Measurements from ENCODE around the gene ARL6IP4.
"Not testable (repeated sequence)": the region's sequence is repeated elsewhere in the genome, so short reads cannot be mapped to it uniquely, and the experiment has no call there.

ARL6IP4 gene

DNA sequence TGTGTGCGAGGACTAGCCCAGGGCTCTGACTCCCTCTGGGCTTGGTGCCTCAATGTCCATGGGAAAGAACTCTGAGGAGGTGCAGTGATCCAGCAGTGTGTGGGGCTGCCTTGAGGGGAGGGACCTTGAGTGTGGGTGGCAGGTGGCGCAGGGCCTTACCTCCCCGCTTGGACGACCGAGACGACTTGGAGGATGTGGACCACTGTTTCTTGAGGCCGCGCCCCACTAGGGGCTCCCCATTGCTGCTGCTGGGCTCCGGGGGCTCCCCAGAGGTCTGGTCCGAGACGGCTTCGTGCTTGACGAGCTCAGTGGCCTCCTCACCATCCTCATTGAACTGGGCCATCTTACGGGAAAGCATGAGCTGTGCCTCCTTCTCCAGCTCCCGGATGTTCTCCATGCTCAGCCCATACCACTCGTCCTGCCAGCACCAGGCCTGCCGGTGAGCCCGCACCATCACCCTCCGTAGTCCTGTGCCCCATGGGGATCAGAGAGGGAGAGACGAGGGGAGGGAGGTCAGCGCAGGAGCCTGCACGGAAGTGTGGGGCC, 24.7 kb downstream of the ARL6IP4 start:
- no peak for DNase-seq

DNA sequence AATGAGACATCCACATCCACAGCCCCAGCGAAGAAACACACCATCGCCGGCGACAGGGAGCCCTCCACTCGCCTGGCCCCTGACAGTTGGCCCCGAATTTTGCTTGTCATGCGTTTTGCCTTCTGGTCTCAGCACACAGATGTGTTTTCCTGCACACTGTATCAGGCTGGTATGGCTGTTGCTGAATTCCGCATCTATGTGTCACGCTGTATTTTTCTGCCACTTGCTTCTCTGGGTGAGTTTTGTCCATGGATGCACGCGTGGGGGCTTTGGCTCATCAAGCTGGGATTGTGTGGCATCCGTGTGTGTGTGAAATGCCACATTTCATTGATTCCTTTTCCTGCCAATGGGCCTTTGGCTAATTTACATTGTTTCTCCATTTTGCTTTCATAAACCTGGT, 26.5 kb downstream of the ARL6IP4 start:
- DNase-seq = peak in 1 of 58 donors; percentile 10

DNA sequence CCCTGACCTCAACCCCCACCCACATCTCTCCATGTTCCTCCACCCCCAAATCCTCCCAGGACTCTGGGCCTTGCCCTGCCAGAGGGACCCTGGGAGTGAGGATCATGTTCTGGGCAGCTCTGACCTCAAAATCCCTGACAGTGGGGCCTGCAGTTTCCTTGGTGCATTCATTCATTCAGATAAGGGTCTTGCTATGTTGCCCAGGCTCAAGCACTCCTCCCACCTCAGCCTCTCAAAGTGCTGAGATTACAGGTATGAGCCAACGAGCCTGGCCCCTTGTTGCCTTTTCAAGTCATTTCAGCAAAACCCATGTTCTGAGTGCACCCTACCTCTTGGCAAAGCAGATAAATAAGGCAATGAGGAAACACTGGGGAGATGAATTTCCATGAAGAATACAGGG, 29.6 kb downstream of the ARL6IP4 start:
- no peak for DNase-seq

DNA sequence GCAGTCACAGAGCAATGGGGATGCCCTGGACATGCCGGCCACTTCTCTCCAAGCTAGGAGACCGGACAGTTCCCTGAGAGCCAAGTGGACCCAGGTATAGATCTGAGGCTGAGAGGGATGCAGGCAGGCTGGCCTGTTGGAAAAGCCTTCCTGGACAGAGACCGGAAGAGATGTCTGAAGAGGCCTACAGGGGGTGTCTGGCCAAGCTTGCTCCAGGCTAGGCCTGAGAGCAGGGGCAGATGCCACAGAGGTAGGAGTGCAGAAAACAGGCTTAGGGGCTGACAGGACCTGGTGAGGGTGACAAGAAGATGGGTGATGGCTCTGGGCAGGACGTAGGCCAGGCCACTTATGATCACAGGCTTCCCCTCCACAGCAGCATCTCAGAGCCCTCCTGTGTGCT, 30.2 kb downstream of the ARL6IP4 start:
- DNase-seq = no peak

DNA sequence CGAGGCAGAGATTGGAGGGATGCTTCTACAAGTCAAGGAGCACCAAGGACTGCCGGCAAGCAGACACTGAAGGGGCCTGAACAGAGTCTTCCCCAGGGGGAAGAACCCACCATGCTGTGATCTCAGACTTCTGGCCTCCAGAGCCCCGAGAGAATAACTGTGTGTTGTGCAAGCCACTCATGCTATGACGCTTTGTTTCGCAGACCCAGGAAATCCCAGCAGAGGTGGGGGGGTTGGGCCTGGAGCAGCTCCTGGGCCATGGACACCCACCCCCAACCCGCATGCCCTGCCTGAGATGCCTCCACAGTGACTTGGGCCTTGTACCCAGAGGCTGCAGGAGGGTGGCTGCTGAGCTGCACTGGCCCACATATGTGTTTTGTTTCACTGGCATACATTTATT, 31.2 kb downstream of the ARL6IP4 start:
- DNase-seq = no peak

DNA sequence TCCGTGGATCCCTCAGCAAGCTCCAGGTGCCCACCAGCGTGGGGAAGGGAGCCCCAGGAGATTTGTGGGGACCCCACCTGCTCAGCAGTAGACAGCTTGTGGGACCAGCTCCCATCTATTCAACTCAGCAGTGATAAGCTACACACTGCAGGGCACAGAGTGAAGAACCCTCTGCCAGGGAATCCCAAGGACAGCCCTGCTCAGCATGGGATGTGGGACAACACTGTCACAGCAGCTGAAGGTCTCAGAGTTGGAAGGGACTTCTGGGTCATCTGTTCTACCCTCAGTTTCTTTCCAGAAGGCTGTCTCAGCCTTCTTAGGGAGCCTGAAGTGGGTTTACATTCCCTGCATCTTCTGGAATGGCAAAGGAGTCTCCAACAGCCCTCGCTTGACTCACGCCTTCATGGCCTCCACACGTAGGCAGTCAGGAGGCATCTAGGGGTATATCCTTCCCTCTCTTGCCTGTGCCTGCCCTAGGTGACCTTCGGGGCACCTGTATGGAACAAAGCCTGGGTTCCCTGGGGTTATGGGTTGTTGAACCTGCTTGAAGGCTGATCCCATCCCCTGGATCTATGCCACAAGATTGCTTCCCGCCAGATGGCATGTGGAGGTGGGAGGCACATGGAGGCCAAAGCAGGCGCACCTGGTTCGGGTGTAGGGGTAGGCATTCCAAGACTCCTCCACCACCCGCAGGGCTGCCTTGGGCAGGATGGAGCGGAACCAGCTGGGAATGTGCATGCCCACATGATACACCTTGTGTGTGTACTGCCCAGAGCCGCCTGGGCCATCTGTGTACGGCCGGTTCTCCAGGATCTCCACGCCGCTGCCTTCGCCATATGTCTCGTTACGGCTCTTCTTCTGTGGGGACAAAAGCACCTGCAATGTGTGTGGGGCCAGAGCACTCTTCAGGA, 33.0 kb downstream of the ARL6IP4 start:
- no peak for DNase-seq

DNA sequence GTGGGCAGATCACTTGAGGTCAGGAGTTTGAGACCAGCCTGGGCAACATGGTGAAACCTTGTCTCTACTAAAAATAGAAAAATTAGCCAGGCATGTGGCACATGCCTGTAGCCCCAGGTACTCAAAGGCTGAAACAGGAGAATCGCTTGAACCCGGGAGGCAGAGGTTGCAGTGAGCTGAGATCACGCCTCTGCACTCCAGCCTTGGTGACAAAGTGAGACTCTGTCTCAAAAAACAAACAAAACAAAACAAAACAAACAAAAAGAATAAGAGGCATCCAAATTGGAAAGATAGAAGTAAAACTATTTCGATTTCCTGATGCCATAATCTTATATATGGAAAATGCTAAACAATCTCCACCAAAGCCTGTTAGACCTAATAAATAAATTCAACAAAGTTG, 34.0 kb downstream of the ARL6IP4 start:
- not testable (repeated sequence) for DNase-seq

DNA sequence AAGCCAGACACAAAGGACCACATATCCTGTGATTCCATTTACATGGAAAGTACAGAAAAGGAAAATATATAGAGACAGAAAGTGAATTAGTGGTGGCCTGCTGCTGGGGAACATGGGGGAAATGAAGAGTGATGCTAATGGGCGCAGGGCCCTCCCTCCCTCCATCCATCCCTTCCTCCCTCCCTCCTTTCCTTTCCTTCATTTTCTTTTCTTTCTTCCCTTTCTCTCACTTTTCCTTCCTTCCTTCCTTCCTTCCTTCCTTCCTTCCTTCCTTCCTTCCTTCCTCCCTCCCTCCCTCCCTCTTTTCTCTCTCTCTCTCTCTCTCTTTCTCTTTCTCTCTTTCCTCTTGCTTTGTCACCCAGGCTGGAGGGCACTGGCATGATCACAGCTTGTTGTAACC, 37.3 kb downstream of the ARL6IP4 start:
- DNase-seq = no peak

DNA sequence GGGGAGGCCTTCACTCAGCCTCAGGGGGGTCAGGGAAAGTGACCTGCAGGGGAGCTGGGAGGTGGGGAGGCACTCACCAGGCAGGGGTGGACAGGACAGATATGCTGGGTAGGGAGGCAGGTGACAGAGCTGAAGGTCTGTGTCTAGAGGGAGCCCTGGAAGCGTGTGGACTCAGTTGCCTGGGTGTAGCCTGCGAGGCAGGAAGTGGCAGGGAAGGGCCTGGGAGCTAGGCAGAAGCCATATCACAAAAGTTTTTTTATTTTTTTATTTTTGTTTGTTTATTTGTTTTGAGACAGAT, 39.3 kb downstream of the ARL6IP4 start:
- DNase-seq = no peak

DNA sequence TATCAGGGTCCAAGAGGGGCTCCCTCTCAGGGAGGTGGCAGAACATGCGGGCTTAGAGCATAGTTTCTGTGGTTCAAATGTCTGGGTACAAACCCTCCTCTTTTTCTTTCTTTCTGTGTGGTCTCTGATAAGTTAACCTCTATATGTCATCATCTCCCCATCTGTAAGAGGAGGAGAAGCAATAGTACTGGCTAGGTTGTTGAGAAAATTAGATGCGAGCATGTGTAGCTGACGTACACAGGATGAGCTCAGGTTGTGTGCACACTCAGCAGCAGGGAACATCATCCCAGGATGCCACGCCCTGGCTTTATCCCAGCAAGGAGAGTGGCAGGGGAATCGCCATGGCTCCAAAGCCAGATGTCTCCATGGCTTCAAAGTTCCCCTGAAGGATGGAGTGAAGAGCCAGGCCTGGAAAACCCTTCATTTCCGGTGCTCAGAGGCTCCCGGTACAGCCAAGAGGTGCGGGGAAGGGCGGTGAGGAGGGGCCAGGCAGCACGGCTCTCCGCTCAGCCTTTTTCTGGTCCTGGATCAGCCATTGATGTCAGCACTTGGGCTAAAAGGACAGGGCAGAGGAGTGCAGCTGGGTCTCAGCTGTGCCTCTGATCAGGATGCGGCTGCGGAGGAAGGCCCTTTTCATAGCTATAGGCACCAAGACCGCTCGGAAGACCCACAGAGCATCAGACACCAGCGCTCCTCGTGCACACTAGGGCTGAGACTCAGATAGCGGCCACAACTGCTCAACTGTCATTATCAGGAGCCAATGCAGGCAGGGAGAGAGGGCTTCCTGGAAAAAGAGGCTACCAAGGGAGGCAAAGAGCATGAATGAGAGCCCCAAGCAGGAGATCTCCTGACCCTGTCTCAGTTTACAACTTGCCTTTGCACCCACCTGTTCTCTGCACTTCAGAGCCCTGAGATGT, 41.5 kb downstream of the ARL6IP4 start:
- no peak for DNase-seq

DNA sequence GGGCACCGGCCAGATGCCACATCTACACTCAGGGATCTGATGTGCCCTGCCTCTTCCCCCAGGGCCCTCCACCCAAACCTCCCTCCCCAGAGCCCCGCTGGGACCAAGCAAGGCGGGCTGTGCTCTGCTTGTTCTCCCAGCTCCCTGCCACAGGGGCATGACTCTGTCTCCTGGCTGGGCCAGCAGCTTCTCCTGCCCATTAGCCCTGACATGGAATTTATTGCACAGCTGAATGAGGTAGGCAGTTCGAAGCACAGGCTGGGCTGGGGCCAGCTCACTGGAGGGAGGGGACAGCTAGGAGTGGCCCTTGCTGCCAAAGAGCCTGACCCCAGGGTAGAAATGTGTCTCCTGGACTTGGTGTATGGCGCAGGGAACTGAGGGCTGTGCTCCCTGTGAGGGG, 42.4 kb downstream of the ARL6IP4 start:
- DNase-seq = no peak

DNA sequence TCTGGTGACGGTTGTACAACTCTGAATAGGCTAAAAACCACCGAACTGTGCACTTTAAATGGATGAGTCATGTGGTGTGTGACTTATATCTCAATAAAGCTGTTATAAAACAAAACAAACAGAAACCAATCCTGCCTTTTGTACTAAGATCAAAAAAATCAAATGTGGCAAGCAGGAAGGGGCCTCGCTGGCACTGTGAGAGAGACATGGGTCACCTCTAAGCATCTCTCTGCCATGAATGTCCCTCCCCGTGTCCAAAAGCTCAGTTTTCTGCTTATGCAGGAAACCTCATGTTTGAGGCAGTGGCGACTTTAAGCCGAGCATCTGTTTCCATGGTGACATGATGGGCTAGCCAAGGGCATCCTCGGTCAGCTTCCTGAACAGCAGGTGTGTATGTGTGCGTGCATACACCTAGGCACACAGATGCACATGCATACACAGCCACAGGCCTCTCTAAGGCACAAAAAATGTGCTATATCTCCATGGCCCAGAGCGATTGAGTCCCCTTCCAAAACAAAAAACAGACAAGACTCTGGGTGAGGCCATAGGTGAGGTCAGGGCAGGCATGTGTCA, 44.4 kb downstream of the ARL6IP4 start:
- DNase-seq = no peak

DNA sequence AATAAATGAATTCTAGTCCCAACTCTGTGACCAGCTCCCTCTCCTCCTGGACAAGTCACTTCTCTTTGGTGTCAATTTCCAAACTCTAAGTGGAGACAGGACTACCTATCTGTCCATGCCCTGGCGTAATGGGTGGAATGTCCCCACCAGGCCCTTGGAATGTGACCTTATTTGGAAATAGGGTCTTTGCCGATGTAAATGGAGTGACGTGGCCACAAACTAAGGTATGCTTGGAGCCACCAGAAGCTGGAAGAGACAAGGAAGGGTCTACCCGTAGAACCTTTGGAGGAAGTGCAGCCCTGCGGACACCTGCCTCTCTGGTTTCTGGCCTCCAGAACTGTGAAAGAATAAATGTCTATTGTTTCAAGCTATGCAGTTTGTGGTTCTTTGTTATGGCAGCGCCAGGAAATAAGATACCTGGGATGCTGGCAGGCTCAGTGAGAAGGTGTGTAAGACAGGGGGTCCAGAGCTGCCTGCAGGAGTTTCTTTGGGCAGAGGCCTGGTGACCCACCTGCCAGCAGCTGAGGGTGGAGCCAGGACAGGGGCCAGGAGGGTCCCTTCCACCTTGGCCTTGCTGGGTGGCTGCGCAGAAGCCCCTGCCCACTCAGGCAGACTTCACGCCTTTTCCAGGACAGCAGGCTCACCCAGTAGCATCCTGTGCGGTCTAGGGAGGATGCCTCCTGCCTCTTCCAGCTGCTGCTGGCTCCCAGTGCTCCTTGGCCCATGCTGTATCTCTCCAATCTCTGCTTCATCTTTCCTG, 45.8 kb downstream of the ARL6IP4 start:
- no peak for DNase-seq

DNA sequence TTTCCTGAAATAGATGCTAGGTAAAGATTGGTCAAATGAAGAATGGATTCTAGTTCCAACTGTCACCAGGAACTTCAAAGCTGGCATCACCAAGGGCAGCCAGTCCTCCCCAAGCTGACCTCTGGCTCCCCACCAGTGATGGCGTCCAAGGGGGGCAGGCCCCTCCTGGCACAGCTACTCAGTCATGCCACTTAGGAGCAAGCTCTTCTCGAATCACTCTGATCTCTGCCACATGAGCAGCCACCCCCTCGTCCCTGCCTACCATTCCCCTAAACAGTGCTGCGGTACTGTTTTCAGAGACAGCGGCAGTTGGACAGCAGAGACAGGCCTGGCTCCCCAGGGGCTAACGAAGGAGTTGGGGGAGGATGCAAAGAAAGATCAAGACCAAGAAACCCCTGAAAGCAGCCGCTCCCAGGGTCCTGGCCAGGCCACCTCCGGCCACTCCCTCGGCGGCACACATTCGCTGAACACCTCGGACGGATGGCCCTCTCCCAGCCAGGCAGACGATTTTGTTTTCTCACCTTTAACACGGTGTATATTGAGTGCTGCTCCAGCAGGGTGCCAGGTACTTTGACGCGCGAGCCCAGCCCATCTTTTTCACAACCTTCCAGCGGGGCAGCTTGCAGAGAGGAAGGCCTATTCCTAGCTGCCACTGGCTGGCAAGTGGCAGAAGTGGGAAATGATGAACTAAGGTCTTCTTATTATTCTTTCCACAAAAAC, 47.4 kb downstream of the ARL6IP4 start:
- DNase-seq = no peak

DNA sequence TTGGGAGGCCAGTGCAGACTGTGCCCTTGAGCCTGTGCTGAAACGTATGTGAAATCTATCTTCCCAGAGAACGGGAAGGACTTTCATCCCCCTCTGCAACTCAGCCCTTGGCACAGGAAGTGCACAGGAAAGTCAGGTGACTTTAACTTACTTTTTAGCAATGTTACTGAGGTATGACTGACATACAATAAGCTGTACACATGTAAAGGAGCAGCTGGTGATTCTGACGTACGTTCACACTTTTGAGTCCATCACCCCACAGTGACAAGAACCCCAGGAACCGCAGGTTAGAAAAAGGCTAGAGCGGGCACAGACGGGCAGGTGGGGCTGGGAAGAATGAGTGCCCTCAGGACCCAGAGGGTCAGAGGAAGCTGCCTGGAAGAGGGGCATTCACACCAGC, 48.0 kb downstream of the ARL6IP4 start:
- DNase-seq = no peak

DNA sequence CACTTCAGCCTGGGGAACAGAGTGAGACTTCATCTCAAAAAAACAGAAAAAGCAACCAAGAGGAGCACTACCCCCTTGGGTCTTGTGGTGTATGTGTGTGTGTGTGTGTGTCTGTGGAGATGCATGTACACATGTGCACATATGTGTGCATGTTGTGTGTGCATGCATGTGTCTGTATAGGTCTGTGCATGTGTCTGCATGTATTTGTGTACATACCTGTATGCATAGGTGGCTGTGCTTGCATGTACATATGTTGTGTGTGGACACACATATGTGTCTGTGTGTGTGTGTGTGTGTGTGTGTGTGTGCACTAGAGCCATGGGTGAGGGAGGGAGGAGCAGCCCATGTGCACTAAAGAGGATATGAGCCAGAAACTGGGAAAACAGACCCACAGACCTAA, 49.1 kb downstream of the ARL6IP4 start:
- no peak for DNase-seq

DNA sequence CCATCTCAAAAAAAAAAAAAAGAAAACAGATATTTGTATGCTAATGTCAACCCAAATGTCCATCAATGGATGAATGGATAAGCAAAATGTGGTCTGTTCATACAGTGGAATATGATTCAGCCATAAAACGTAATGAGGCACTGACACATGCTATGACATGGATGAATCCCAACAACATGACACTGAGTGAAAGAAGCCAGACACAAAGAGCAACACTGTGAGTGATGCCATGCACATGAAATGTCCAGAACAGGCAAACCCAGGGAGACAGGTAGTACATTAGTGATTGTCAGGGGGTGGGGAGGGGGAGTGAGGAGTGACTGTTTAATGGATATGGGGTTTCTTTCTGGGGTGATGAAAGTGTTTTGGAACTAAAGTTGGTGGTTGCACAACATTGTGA, 50.2 kb downstream of the ARL6IP4 start:
- no peak for DNase-seq

DNA sequence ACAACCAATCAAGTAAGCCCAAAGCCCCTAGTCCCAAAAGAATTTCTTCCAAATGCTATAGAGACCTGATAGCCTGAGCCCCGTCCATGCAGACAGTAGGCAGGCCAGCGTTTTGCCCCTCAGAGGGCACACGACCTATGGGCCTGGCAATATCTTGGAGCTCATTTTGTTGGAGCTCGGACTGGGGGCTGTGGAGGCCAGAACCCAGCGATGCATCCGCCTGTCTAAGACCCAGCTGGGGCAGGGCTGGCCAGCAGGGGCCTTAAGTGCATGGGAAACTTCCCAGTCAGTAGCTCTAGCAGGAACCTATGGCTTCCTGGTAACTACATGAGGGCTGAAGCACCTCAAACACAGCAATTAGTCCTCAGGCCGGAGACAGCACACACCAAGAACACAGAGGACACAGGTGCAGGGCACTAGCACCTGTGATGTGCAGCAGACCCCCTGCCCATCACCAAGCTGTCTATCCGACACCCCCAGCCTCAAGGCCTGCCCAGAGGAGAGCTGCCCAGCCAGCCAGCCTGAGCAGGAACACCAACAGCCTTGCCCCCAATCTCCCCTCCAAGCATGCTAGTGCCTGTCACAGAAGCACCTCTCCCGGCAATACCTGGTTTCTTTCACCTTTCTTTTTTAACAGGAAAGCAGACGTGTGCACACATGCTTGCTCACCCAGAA, 50.8 kb downstream of the ARL6IP4 start:
- no peak for DNase-seq
